GM12801 (cell line): Measurements from ENCODE around the gene ELK4.

Experiments
- TF ChIP-seq, protein P1 (sequence below): IDR thresholded peaks from one replicate; pipeline ENCODE4 v1.5.1; 2011; ENCODE audit warnings: control low read depth; ENCODE audit not compliant: insufficient read length; ENCODE audit errors: extremely low read depth

Gene ELK4

DNA sequence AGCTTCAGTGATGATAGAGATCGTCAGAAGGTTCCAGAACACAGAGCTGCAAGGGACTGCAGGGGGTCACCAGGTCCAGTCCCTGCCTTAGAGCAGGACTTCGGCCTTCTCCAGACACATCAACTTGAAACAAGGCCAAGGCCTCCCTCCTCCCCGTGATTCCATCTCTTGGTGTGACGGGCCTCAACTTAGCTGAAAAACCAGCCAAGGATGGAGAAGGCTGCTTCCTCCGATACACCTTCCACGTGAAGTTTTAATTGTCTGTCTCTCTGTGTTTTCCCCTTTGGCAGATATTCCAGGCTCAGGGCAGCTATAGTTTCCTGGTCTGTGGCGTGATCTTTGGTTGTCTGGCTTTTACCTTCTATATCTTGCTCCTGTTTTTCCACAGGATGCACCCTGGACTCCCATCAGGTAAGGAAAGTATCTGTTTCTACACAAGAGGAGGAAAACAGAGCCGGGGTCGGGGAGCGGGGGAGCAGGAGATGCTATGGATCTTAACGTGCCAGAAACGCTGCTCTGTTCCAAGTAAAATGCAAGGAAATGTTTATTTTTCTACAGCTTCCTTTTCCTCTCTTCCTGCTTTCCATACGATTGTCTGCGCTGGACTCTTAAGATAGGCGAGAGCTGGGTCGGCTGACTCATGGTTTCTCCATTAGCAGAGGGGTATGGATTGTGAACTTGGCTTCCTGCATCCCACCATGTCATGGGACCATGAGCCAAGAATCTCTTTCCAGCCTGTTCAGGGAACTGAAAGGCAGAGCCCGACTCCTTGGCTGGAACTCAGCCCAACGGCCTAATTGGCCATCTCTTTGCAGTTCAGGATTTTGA lies 32.8 kb downstream of the ELK4 start:
- TF ChIP-seq, protein P1, sequence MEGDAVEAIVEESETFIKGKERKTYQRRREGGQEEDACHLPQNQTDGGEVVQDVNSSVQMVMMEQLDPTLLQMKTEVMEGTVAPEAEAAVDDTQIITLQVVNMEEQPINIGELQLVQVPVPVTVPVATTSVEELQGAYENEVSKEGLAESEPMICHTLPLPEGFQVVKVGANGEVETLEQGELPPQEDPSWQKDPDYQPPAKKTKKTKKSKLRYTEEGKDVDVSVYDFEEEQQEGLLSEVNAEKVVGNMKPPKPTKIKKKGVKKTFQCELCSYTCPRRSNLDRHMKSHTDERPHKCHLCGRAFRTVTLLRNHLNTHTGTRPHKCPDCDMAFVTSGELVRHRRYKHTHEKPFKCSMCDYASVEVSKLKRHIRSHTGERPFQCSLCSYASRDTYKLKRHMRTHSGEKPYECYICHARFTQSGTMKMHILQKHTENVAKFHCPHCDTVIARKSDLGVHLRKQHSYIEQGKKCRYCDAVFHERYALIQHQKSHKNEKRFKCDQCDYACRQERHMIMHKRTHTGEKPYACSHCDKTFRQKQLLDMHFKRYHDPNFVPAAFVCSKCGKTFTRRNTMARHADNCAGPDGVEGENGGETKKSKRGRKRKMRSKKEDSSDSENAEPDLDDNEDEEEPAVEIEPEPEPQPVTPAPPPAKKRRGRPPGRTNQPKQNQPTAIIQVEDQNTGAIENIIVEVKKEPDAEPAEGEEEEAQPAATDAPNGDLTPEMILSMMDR = no peak

GRCh38 chr1:205597691-205598314 lies 34.0 kb downstream of the ELK4 start:
- TF ChIP-seq, protein P1 = no peak

- TF ChIP-seq, protein P1 = no peak
These were observed 34.9 kb downstream of the ELK4 start for GRCh38 chr1:205596876-205597275.

DNA sequence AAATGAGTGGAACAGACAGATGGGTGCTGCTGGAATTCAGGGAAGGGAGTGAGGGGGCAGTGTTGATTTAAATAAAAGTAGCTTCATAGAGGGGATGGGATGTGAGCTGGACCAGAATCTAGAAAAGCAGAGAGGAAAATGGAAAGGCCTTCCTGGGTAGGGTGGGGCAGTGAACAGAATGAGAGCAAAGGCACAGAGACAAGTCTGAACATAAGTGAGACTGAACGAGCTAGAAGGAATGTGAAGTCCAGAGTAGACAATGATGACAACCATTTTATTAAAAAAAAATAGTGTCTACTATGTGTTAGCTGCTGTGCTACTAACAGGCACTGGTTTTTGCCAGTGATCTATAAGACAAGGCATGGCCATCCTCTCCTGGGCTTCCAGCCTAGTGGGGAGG lies 36.0 kb downstream of the ELK4 start:
- TF ChIP-seq, protein P1 = no peak

DNA sequence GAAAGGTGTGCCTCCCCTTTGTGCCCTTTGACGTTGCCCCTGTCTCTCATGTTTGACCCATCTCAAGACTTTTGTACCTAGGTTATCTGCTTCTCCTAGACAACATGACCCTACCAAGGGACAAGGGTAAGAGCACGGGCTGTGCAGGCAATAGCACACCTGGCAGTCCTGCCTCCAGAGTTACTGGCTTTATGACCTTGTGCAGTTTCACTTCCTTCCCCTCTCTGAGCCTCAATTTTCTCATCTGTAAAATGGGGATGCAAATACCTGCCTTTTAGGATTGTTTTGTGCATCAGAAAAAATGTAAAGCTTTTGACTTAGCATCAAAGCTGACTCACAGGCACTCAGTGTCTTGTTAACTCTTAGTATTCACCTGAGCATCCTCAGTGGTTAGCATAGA lies 36.4 kb downstream of the ELK4 start:
- TF ChIP-seq, protein P1 = no peak

DNA sequence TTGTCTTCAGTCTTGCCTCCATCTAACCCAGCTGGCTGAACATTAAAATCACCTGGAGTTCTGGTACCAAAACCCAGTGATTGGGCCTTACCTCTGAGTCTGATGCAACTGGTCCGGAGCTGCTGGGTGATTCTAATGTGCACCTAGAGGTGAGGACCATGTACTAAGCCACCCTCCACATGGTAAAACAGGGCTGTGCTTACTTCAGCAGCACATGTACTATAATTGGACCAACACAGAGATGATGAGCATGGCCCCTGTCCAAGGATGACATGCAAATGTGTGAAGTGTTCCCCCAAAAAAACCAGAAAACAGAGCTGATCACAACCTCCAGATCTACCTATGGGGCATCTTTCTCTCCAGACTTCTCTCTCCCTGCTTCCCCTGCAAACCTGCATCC lies 37.0 kb downstream of the ELK4 start:
- TF ChIP-seq, protein P1 = no peak

DNA sequence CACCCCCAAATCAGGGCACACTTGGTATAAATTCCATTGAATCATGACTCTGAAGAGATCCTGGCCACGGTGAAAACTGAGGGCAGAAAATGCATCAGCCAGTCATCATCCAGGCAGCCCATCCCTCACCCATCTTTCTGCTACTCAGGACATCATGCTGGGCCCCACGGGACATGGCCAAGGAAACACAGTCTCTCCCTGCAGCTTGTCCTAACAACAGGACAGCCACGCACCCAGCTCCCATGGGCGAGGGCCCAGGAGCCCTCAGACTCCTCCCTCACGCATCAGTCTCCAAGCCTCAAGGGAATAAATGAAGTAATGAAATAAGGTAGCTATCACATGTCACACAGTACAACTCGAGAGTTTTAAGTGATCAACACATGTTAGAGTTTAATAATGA lies 37.8 kb downstream of the ELK4 start:
- TF ChIP-seq, protein P1 = no peak
